Liver (tissue), 3 donors: ENCODE results near the gene ATOH1.

ENCODE experiments used
- ATF3 ChIP-seq: IDR thresholded peaks from 2 replicates; pipeline ENCODE4 v1.6.1; 2016; ENCODE audit warnings: antibody characterized with exemption
- CTCF ChIP-seq: fragments of 150-350 bp; IDR thresholded peaks from 2 replicates; pipeline ENCODE4 v1.5.1; 2017; ENCODE audit warnings: improper control_type of control experiment, low read depth, low read length; ENCODE audit not compliant: missing input control
- EGR1 ChIP-seq, 2 donors: IDR thresholded peaks; 2 replicates each; pipeline ENCODE4 v1.6.1; 2016 to 2018; ENCODE audit warnings: antibody characterized with exemption in 2 of 2, low read depth in 2 of 2
- GABPA ChIP-seq, 2 donors: IDR thresholded peaks in 1 of 2; conservative IDR thresholded peaks in 1 of 2; 2 replicates each; pipeline ENCODE4 v1.6.1; 2016; ENCODE audit warnings: antibody characterized with exemption in 2 of 2, mild to moderate bottlenecking in 1 of 2, moderate library complexity in 1 of 2
- JUND ChIP-seq, 2 donors: IDR thresholded peaks; 2 replicates each; pipeline ENCODE4 v1.6.1; 2016; ENCODE audit warnings: antibody characterized with exemption in 2 of 2
- MAX ChIP-seq: IDR thresholded peaks from 2 replicates; pipeline ENCODE4 v1.6.1; 2016; ENCODE audit warnings: antibody characterized with exemption
- RAD21 ChIP-seq, 2 donors: IDR thresholded peaks; 2 replicates each; pipeline ENCODE4 v1.6.1; 2016; ENCODE audit warnings: antibody characterized with exemption in 2 of 2, mild to moderate bottlenecking in 2 of 2
- REST ChIP-seq: IDR thresholded peaks from 2 replicates; pipeline ENCODE4 v1.6.1; 2016; ENCODE audit warnings: antibody characterized with exemption, mild to moderate bottlenecking
- SP1 ChIP-seq: IDR thresholded peaks from 2 replicates; pipeline ENCODE4 v1.6.1; 2018; ENCODE audit warnings: antibody characterized with exemption, mild to moderate bottlenecking
- YY1 ChIP-seq: IDR thresholded peaks from 2 replicates; pipeline ENCODE4 v1.6.1; 2016; ENCODE audit warnings: antibody characterized with exemption, mild to moderate bottlenecking
- donor health status: healthy.
- donor health status: healthy.

GRCh38 chr4:93810340-93810992 lies 18.1 kb upstream of the ATOH1 start:
- no peak for TF ChIP-seq RAD21 (IDR thresholded peaks at IDR 0.05)
- no peak for TF ChIP-seq CTCF
- TF ChIP-seq SP1: no peak
- no peak for TF ChIP-seq ATF3
- TF ChIP-seq JUND (IDR thresholded peaks at IDR 0.05): no peak
- TF ChIP-seq REST: no peak
- TF ChIP-seq YY1: no peak
- no peak for TF ChIP-seq EGR1 (IDR thresholded peaks at IDR 0.05; ENCODE audit: low read depth in 2 of 2)
- no peak for TF ChIP-seq GABPA (IDR thresholded peaks at IDR 0.05 in 1 of 2, conservative IDR thresholded peaks at IDR 0.05 in 1 of 2)
- TF ChIP-seq MAX: no peak
